KMS-11 (cell line): ENCODE results near the gene VKORC1.
A peak's percentile ranks its signal among the peaks of the same experiment; 100 is the strongest.
"Not testable (repeated sequence)": the region's sequence is repeated elsewhere in the genome, so short reads cannot be mapped to it uniquely, and the experiment has no call there.

Source experiments
- H2AFZ ChIP-seq: fragments of 200-600 bp; sonication (generic); 2 replicates; pipeline ENCODE4 v1.6.1; 2016; ENCODE audit warnings: antibody characterized with exemption, mixed run types, low read depth
- H3K27ac ChIP-seq: fragments of 200-600 bp; sonication (generic); 2 replicates; pipeline ENCODE4 v1.6.1; 2016; ENCODE audit warnings: mild to moderate bottlenecking, mixed run types
- H3K27me3 ChIP-seq: fragments of 200-600 bp; sonication (generic); 2 replicates; pipeline ENCODE4 v1.6.1; 2017; ENCODE audit warnings: mild to moderate bottlenecking, low read depth, mixed run types, moderate library complexity; ENCODE audit not compliant: insufficient read depth
- H3K36me3 ChIP-seq: fragments of 200-600 bp; sonication (generic); 2 replicates; pipeline ENCODE4 v1.6.1; 2017; ENCODE audit warnings: mild to moderate bottlenecking, mixed run types; ENCODE audit not compliant: insufficient read depth
- H3K4me1 ChIP-seq: fragments of 200-600 bp; sonication (generic); 2 replicates; pipeline ENCODE4 v1.6.1; 2016; ENCODE audit warnings: mild to moderate bottlenecking, low read depth, mixed run types; ENCODE audit not compliant: poor library complexity, severe bottlenecking
- H3K4me2 ChIP-seq: fragments of 200-600 bp; sonication (generic); 2 replicates; pipeline ENCODE4 v1.7.0; 2016; ENCODE audit warnings: mild to moderate bottlenecking, mixed run types
- H3K4me3 ChIP-seq: fragments of 200-600 bp; sonication (generic); IDR thresholded peaks from 2 replicates; pipeline ENCODE4 v1.6.1; 2017; ENCODE audit warnings: low read depth, low read length, mixed read lengths; ENCODE audit not compliant: insufficient read depth
- H3K79me2 ChIP-seq: fragments of 200-600 bp; sonication (generic); 2 replicates; pipeline ENCODE4 v1.6.1; 2016; ENCODE audit warnings: low read depth, mixed run types; ENCODE audit not compliant: insufficient read depth
- H3K9ac ChIP-seq: fragments of 200-600 bp; sonication (generic); 2 replicates; pipeline ENCODE4 v1.6.1; 2016; ENCODE audit warnings: mild to moderate bottlenecking, mixed run types
- H4K20me1 ChIP-seq: fragments of 200-600 bp; sonication (generic); 2 replicates; pipeline ENCODE4 v1.6.1; 2016; ENCODE audit warnings: mild to moderate bottlenecking, mixed run types; ENCODE audit not compliant: insufficient read depth
- TF ChIP-seq, protein P1 (sequence below): fragments of 200-600 bp; sonication (generic); conservative IDR thresholded peaks from 2 replicates; pipeline ENCODE4 v1.6.1; 2017; ENCODE audit warnings: low read depth, mild to moderate bottlenecking, antibody characterized with exemption, low read length, moderate library complexity, mixed read lengths

VKORC1 gene

DNA sequence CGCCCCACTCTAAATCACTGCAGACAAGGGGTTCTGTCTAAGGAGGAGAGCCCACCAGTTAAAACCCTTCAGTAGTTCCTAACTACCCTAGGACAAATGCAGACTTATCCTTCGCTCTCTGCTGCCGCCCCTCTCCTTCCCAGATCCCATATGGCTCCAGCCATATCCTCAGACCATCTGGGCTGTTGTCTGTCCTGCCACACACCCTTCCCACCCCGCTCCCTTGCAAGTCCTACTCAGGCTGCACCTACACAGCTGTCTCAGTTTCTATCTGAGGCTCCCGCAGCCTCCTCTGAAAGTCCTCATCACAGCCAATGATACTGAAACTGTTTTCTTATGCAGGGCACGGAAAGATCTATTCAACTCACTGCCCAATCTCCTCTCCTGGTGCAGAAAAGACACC is 12.9 kb upstream of the VKORC1 start:
- Histone ChIP-seq H3K4me2 (peak overlapping the region; percentile 98), H3K79me2 (peaks cover 14% of the 10 kb centered on the region; the same call in 1 of the 2 replicates), H3K27ac (peak overlapping the region; percentile 87), H3K27me3 (no peaks in the 10 kb centered on the region), H3K4me3 (peak overlapping the region; percentile 67), H4K20me1 (no peaks in the 10 kb centered on the region), H3K4me1 (peaks cover 21% of the 10 kb centered on the region), H3K9ac (peak overlapping the region; percentile 87), H3K36me3 (no peaks in the 10 kb centered on the region), H2AFZ (peak overlapping the region; percentile 75)
- TF ChIP-seq, protein P1, sequence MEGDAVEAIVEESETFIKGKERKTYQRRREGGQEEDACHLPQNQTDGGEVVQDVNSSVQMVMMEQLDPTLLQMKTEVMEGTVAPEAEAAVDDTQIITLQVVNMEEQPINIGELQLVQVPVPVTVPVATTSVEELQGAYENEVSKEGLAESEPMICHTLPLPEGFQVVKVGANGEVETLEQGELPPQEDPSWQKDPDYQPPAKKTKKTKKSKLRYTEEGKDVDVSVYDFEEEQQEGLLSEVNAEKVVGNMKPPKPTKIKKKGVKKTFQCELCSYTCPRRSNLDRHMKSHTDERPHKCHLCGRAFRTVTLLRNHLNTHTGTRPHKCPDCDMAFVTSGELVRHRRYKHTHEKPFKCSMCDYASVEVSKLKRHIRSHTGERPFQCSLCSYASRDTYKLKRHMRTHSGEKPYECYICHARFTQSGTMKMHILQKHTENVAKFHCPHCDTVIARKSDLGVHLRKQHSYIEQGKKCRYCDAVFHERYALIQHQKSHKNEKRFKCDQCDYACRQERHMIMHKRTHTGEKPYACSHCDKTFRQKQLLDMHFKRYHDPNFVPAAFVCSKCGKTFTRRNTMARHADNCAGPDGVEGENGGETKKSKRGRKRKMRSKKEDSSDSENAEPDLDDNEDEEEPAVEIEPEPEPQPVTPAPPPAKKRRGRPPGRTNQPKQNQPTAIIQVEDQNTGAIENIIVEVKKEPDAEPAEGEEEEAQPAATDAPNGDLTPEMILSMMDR = no peak

DNA sequence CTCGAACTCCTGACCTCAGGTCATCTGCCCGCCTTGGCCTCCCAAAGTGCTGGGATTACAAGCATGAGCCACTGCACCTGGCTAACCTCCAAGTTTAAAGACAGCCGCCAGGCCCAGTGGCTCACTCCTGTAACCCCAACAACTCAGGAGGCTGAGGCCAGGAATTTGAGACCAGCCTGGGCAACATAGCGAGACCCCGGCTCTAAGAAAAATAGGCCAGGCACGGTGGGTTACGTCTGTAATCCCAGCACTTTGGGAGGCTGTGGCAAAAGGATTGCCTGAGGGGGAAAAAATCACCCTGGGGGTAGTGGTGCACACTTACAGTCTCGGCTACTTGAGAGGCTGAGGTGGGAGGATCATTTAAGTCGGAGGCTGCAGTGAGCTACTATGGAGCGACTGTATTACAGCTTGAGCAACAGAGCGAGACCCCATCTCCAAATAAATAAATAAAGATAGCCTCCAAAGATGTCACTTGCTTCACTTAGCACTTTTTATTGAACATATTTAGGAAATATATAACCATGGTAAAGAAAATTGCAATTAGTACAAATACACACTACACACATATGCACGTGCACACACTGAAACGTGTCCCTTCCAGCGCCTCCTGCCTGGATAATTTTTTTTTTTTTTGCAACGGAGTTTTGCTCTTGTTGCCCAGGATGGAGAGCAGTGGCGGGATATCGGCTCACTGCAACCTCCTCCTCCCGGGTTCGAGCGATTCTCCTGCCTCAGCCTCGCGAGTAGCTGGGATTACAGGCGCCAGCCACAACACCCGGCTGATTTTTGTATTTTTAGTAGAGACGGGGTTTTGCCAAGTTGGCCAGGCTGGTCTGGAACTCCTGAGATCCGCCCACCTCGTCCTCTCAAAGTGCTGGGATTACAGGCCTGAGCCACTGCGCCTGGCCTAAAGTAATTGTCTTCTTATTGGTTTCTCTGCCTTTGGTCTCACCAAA is 12.2 kb upstream of the VKORC1 start:
- no peak overlapping the region for H3K4me3 ChIP-seq
- H3K79me2 ChIP-seq = peaks cover 14% of the 10 kb centered on the region; the same call in 1 of the 2 replicates
- H4K20me1 ChIP-seq = no peaks in the 10 kb centered on the region
- H3K27ac ChIP-seq = peak overlapping the region; percentile 87
- no peaks in the 10 kb centered on the region for H3K27me3 ChIP-seq
- peaks cover 21% of the 10 kb centered on the region for H3K4me1 ChIP-seq
- H3K36me3 ChIP-seq = no peaks in the 10 kb centered on the region
- H3K9ac ChIP-seq = peak overlapping the region; percentile 87; the same call in 1 of the 2 replicates
- TF ChIP-seq, protein P1 = no peak
- H2AFZ ChIP-seq = peak overlapping the region; percentile 75
- peak overlapping the region; percentile 98 for H3K4me2 ChIP-seq

DNA sequence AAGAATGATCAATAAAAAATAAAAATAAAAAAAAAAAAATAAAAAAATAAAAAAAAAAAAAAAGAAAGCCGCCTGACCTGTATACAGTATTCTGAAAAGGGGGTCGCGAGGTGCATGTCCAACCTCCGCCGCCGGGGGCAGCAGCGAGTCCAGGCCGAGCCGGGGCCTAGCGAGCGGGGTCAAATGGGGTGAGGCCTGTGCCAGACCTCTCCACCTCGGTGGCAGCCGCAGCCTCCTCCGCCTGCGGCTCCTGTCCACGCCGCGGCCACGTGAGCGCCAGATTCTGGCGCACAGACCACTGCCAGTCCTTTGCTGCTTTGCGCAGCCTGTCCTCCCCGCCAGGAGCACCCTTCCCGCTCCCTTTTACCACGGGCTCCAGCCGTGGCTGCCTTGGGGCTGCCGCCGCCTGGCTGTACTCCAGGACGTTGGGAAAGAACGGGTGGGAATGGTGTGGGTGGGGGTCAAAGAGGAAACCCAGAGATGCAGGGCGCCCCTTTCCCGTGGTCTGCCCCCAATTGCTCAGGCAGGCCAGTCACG is 11.1 kb upstream of the VKORC1 start:
- H3K9ac ChIP-seq = no peak overlapping the region
- no peak overlapping the region for H3K4me3 ChIP-seq
- H3K79me2 ChIP-seq = peaks cover 14% of the 10 kb centered on the region; the same call in 1 of the 2 replicates
- H3K4me2 ChIP-seq = no peak overlapping the region
- TF ChIP-seq, protein P1 = peak; percentile 68
- H2AFZ ChIP-seq = no peak overlapping the region
- no peak overlapping the region for H3K27ac ChIP-seq
- H3K27me3 ChIP-seq = no peaks in the 10 kb centered on the region
- no peaks in the 10 kb centered on the region for H4K20me1 ChIP-seq
- no peaks in the 10 kb centered on the region for H3K36me3 ChIP-seq
- H3K4me1 ChIP-seq = peaks cover 21% of the 10 kb centered on the region

DNA sequence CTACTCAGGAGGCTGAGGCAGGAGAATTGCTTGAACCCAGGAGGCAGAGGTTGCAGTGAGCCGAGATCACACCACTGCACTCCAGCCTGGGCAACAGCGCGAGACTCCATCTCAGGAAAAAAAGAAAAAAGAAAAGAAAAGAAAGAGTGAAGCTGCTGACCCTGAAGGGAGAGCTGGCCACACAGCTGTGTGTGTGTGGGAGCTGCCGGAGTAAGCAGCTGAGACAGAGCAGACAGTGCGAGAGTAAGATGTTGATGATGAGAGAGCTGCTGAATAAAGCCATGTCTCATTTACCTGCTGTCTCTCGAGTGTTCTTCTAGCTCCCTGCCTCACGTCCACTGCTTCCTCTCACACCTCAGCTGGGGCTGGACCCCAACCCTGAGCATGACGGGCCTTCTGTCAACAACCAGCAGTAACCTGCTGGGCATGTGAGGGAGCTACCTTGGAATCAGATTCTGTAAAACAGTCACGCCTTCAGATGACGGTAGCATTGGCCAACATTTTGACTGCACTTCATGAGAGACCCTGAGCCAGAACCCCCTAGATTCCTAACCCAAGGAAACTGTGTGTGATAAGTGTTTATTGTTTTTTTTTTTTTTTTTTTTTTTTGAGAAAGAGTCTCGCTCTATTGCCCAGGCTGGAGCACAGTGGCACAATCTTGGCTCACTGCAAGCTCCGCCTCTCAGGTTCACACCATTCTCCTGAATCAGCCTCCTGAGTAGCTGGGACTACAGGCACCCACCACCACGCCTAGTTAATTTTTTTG is 6.5 kb upstream of the VKORC1 start:
- H3K4me3 ChIP-seq, H3K27ac ChIP-seq, H3K27me3 ChIP-seq, H3K79me2 ChIP-seq, H3K4me2 ChIP-seq, H4K20me1 ChIP-seq, H3K9ac ChIP-seq, H2AFZ ChIP-seq, H3K4me1 ChIP-seq, H3K36me3 ChIP-seq: not testable (repeated sequence)
